ENCODE data around the gene DNAJC1. TPM values are rescaled to one million over a fixed set of nuclear protein-coding genes. Genes with fewer than 3 reads are reported as not detected.

Gene DNAJC1
- polyA plus RNA-seq, 2 of the 4 experiments (the other 2 are of a cell fraction): 19.2 to 34.2 TPM

DNA sequence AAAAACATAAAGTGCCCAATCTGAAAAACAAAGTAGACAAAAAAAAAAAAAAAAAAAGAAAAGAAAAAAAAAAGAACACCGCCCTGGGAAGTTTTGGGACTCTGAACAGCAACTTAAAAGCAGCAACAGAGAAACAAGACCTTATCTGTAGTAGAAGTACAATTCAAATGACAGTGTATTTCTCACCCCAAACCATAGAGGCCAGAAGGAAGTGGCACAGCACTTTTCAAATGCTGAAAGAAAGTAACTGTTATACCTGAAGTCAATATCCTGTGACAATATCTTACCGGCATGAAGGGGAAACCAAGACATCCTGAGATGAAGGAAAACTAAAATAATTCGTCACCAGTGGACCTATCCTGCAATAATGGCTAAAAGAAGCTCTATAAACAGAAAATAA is 112.1 kb downstream of the DNAJC1 start:
- FAIRE-seq (no peak), DNase-seq (ENCODE audit: low read depth in 1 of 2, low spot score in 1 of 2) (no peak), ATAC-seq (no peak)
- H3K9me3 ChIP-seq: peaks cover 12% of the 10 kb centered on the region; the same call in 1 of the 3 replicates
- ChIA-PET POLR2A (no interaction called here), CTCF (no interaction called here)
- no peak overlapping the region for H3K4me2 ChIP-seq
- TF ChIP-seq ZC3H11A (IDR thresholded peaks at IDR 0.05): no peak
- no peak for TF ChIP-seq NPAS2 (CRISPR knock-in tag; IDR thresholded peaks at IDR 0.05; ENCODE audit: borderline replicate concordance)
- no peak for TF ChIP-seq FOXS1 (CRISPR knock-in tag; IDR thresholded peaks at IDR 0.05)
- TF ChIP-seq CEBPB (IDR thresholded peaks at IDR 0.05): no peak
- TF ChIP-seq, protein P1, sequence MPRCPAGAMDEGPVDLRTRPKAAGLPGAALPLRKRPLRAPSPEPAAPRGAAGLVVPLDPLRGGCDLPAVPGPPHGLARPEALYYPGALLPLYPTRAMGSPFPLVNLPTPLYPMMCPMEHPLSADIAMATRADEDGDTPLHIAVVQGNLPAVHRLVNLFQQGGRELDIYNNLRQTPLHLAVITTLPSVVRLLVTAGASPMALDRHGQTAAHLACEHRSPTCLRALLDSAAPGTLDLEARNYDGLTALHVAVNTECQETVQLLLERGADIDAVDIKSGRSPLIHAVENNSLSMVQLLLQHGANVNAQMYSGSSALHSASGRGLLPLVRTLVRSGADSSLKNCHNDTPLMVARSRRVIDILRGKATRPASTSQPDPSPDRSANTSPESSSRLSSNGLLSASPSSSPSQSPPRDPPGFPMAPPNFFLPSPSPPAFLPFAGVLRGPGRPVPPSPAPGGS (IDR thresholded peaks at IDR 0.05): no peak
- TF ChIP-seq NR3C1 (IDR thresholded peaks at IDR 0.05): no peak
- no peak for TF ChIP-seq JUN (IDR thresholded peaks at IDR 0.05)
- TF ChIP-seq PHF8 (IDR thresholded peaks at IDR 0.05; ENCODE audit: borderline replicate concordance, low read depth): no peak
- TF ChIP-seq POLR2AphosphoS2 (conservative IDR thresholded peaks at IDR 0.05; ENCODE audit: low read length): no peak
- TF ChIP-seq ZNF302 (CRISPR knock-in tag; IDR thresholded peaks at IDR 0.05): no peak
- no peak for TF ChIP-seq EHMT2 (IDR thresholded peaks at IDR 0.05; ENCODE audit: low read depth)
- TF ChIP-seq GATA3 (IDR thresholded peaks at IDR 0.05; ENCODE audit: borderline replicate concordance): no peak
- TF ChIP-seq TFCP2L1 (CRISPR knock-in tag; IDR thresholded peaks at IDR 0.05): no peak
- no peak for TF ChIP-seq SREBF2 (IDR thresholded peaks at IDR 0.05)
- TF ChIP-seq, protein P2, sequence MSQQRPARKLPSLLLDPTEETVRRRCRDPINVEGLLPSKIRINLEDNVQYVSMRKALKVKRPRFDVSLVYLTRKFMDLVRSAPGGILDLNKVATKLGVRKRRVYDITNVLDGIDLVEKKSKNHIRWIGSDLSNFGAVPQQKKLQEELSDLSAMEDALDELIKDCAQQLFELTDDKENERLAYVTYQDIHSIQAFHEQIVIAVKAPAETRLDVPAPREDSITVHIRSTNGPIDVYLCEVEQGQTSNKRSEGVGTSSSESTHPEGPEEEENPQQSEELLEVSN (IDR thresholded peaks at IDR 0.05; ENCODE audit: borderline replicate concordance, low read depth): no peak
- TF ChIP-seq MYC (IDR thresholded peaks at IDR 0.05; ENCODE audit: borderline replicate concordance, low read length): no peak
- H3K27ac ChIP-seq: no peak overlapping the region
- no peaks in the 10 kb centered on the region for H3K4me1 ChIP-seq
- H3K4me3 ChIP-seq: no peak overlapping the region
- 89% methylated on average over 3 of the region's 3 CpGs for WGBS (ENCODE audit: missing lambda C conversion rate)

DNA sequence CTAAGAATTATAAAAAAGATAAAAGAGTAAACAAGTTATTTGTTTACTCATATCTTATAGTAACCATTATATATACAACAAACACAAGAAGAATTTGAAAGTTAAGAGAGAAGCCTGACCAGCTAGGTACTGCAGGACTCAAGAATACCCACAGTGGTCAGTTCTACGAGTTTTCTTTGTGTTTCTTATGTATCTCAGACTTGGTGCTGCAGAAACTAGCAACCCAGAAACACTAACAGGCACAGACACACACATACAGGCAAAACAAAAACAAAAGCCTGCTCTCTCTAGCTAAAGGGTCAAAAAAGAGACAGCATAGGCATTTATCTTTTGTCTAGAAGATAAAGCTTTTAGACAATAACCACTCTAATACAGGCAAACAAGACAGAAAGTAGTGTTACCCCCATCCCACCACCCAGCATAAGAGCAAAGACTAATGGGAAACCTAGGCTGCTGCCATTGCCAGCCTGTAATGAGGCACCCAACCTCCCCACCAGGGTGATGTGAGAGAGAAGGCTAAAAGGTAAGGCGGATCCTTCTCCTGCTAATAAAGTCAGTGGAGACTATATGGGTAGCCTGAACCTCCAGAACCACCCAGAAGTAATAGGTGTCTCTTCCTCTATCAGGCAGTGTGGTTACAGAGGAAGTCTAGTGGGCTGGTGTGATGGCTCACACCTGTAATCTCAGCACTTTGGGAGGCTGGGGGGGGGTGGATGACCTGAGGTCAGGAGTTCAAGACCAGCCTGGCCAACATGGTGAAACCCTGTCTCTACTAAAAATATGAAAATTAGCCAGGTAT is 113.9 kb downstream of the DNAJC1 start:
- FAIRE-seq (no peak), ATAC-seq (no peak), DNase-seq (ENCODE audit: low read depth in 1 of 2, low spot score in 1 of 2) (no peak)
- peaks cover 12% of the 10 kb centered on the region; the same call in 1 of the 3 replicates for H3K9me3 ChIP-seq
- TF ChIP-seq, protein P3, sequence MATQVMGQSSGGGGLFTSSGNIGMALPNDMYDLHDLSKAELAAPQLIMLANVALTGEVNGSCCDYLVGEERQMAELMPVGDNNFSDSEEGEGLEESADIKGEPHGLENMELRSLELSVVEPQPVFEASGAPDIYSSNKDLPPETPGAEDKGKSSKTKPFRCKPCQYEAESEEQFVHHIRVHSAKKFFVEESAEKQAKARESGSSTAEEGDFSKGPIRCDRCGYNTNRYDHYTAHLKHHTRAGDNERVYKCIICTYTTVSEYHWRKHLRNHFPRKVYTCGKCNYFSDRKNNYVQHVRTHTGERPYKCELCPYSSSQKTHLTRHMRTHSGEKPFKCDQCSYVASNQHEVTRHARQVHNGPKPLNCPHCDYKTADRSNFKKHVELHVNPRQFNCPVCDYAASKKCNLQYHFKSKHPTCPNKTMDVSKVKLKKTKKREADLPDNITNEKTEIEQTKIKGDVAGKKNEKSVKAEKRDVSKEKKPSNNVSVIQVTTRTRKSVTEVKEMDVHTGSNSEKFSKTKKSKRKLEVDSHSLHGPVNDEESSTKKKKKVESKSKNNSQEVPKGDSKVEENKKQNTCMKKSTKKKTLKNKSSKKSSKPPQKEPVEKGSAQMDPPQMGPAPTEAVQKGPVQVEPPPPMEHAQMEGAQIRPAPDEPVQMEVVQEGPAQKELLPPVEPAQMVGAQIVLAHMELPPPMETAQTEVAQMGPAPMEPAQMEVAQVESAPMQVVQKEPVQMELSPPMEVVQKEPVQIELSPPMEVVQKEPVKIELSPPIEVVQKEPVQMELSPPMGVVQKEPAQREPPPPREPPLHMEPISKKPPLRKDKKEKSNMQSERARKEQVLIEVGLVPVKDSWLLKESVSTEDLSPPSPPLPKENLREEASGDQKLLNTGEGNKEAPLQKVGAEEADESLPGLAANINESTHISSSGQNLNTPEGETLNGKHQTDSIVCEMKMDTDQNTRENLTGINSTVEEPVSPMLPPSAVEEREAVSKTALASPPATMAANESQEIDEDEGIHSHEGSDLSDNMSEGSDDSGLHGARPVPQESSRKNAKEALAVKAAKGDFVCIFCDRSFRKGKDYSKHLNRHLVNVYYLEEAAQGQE (IDR thresholded peaks at IDR 0.05): no peak
- no peak for TF ChIP-seq TP53 (CRISPR knock-in tag; IDR thresholded peaks at IDR 0.05)
- 80% methylated on average over 2 of the region's 2 CpGs for WGBS (ENCODE audit: missing lambda C conversion rate)
- no peak overlapping the region for H3K4me2 ChIP-seq
- no peak overlapping the region for H3K27ac ChIP-seq
- CTCF ChIA-PET: interaction anchor here (0.6 to 1.2 kb wide), 4 partner anchors 14 to 1808 kb away, joined by 3 to 4 read pairs (median 3); no protein-coding TSS in a partner anchor
- no peak overlapping the region for H3K4me3 ChIP-seq
- POLR2A ChIA-PET: no interaction called here
- no peaks in the 10 kb centered on the region for H3K4me1 ChIP-seq
